ENCODE measurements around the gene SEC24B.

SEC24B gene

GRCh38 chr4:109395694-109396093 is 37.9 kb upstream of the SEC24B start:
- Mint-ChIP-seq H3K36me3 (ENCODE audit: low read depth) (no peaks in the 10 kb centered on the region), H3K4me3 (no peak overlapping the region), H3K27ac (no peak overlapping the region), H3K27me3 (ENCODE audit: low read depth, poor library complexity) (peaks cover 3% of the 10 kb centered on the region), H3K9me3 (no peaks in the 10 kb centered on the region), H3K4me1 (no peaks in the 10 kb centered on the region)
- peak; percentile 37 for DNase-seq
- TF ChIP-seq CTCF (IDR thresholded peaks at IDR 0.05): no peak

- H3K9me3 Mint-ChIP-seq: no peaks in the 10 kb centered on the region
- DNase-seq: no peak
Measured at GRCh38 chr4:109398928-109399327, 34.7 kb upstream of the SEC24B start.

GRCh38 chr4:109406337-109406931 is 27.2 kb upstream of the SEC24B start:
- Mint-ChIP-seq H3K36me3 (ENCODE audit: low read depth) (no peaks in the 10 kb centered on the region), H3K4me3 (no peak overlapping the region), H3K9me3 (no peaks in the 10 kb centered on the region), H3K4me1 (no peaks in the 10 kb centered on the region), H3K27ac (no peak overlapping the region), H3K27me3 (ENCODE audit: low read depth, poor library complexity) (peaks cover 6% of the 10 kb centered on the region)
- TF ChIP-seq CTCF (IDR thresholded peaks at IDR 0.05): peak; percentile 73
- DNase-seq: peak; percentile 32

More at GRCh38 chr4:109398928-109399327, 34.7 kb upstream of the SEC24B start:
- H3K36me3 Mint-ChIP-seq (ENCODE audit: low read depth): no peaks in the 10 kb centered on the region
- TF ChIP-seq CTCF (IDR thresholded peaks at IDR 0.05): no peak
- no peak overlapping the region for H3K4me3 Mint-ChIP-seq
- peaks cover 7% of the 10 kb centered on the region for H3K27me3 Mint-ChIP-seq (ENCODE audit: low read depth, poor library complexity)
- H3K27ac Mint-ChIP-seq: no peak overlapping the region
- H3K4me1 Mint-ChIP-seq: no peaks in the 10 kb centered on the region

- Mint-ChIP-seq H3K9me3 (no peaks in the 10 kb centered on the region), H3K27me3 (ENCODE audit: low read depth, poor library complexity) (peaks cover 6% of the 10 kb centered on the region), H3K4me1 (no peaks in the 10 kb centered on the region), H3K4me3 (no peak overlapping the region), H3K36me3 (ENCODE audit: low read depth) (no peaks in the 10 kb centered on the region), H3K27ac (no peak overlapping the region)
- no peak for DNase-seq
- no peak for TF ChIP-seq CTCF (IDR thresholded peaks at IDR 0.05)
Measured at GRCh38 chr4:109407027-109407737, 26.4 kb upstream of the SEC24B start.

GRCh38 chr4:109408711-109409110 is 24.9 kb upstream of the SEC24B start:
- H3K36me3 Mint-ChIP-seq (ENCODE audit: low read depth): no peaks in the 10 kb centered on the region
- H3K27me3 Mint-ChIP-seq (ENCODE audit: low read depth, poor library complexity): peaks cover 4% of the 10 kb centered on the region
- no peaks in the 10 kb centered on the region for H3K9me3 Mint-ChIP-seq
- peak overlapping the region; percentile 14 for H3K27ac Mint-ChIP-seq
- H3K4me1 Mint-ChIP-seq: no peaks in the 10 kb centered on the region
- DNase-seq: no peak
- H3K4me3 Mint-ChIP-seq: no peak overlapping the region
- TF ChIP-seq CTCF (IDR thresholded peaks at IDR 0.05): no peak

GRCh38 chr4:109410226-109410625 is 23.4 kb upstream of the SEC24B start:
- no peak for TF ChIP-seq CTCF (IDR thresholded peaks at IDR 0.05)
- Mint-ChIP-seq H3K27me3 (ENCODE audit: low read depth, poor library complexity) (peaks cover 2% of the 10 kb centered on the region), H3K9me3 (no peaks in the 10 kb centered on the region), H3K36me3 (ENCODE audit: low read depth) (no peaks in the 10 kb centered on the region), H3K4me1 (no peaks in the 10 kb centered on the region), H3K4me3 (no peak overlapping the region), H3K27ac (no peak overlapping the region)
- no peak for DNase-seq
